Body of pancreas (tissue), 4 donors: ENCODE results near the gene TUBB2A.

Source experiments
- CTCF ChIP-seq, 7 experiments: fragments of 450-650 bp in 4 of 7; fragments of 200-600 bp in 3 of 7; sonication (generic) in 3 of 7; IDR thresholded peaks; one replicate each; pipeline ENCODE4 v1.5.1; 2016 to 2019; ENCODE audit warnings: antibody characterized with exemption in 7 of 7
- POLR2A ChIP-seq, 3 donors: fragments of 450-650 bp; IDR thresholded peaks; one replicate each; pipeline ENCODE4 v1.6.1; 2016; ENCODE audit warnings: antibody characterized with exemption in 3 of 3, mild to moderate bottlenecking in 2 of 3

GRCh38 chr6:3199382-3199781 lies 42.0 kb upstream of the TUBB2A start:
- TF ChIP-seq CTCF (IDR thresholded peaks at IDR 0.05) (no peak), POLR2A (IDR thresholded peaks at IDR 0.05) (no peak)
